Lower leg skin (tissue), 3 donors: Measurements from ENCODE around the gene MAP3K3.

Source experiments
- CTCF ChIP-seq, 3 donors: fragments of 450-650 bp; IDR thresholded peaks; one replicate each; pipeline ENCODE4 v1.5.1; 2016; ENCODE audit warnings: antibody characterized with exemption in 3 of 3, mild to moderate bottlenecking in 3 of 3, moderate library complexity in 2 of 3
- POLR2A ChIP-seq, 2 donors: fragments of 450-650 bp; IDR thresholded peaks; one replicate each; pipeline ENCODE4 v1.6.1; 2016 to 2017; ENCODE audit warnings: antibody characterized with exemption in 2 of 2, mild to moderate bottlenecking in 1 of 2, moderate library complexity in 1 of 2

GRCh38 chr17:63697341-63698286 is 75.4 kb downstream of the MAP3K3 start:
- TF ChIP-seq POLR2A (IDR thresholded peaks at IDR 0.05) (no peak), CTCF (IDR thresholded peaks at IDR 0.05) (no peak)
